Activated T-cell treated with anti-CD3 and anti-CD28 coated beads for 1 hour (primary cell): ENCODE data around the gene WDR48.

Experiments
- DNase-seq: peaks from one replicate; pipeline ENCODE4 v3.0.0-alpha.2; 2020; ENCODE audit warnings: low read depth

Gene WDR48

DNA sequence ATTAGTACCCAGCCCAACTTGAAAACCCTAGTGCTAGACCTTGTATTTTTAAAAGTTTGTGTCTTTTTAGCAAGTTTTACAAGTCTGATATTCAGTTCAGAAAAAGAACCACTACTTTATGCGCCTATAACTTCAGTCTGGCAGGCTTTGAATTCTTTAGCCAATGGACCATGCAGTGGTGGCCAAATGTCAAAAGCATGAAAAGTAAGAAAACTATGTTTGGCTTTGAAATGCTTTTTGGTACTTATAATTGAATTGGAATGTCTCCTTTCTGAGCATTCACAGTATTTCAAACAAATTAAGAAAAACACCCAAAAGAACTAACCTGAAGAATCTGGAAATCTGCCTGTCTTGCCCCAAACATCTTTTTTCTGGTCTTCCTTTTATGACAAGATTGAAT is 12.8 kb downstream of the WDR48 start:
- no peak for DNase-seq

GRCh38 chr3:39065197-39065596 is 13.4 kb downstream of the WDR48 start:
- DNase-seq = no peak

GRCh38 chr3:39067286-39067685 is 15.5 kb downstream of the WDR48 start:
- DNase-seq = no peak

DNA sequence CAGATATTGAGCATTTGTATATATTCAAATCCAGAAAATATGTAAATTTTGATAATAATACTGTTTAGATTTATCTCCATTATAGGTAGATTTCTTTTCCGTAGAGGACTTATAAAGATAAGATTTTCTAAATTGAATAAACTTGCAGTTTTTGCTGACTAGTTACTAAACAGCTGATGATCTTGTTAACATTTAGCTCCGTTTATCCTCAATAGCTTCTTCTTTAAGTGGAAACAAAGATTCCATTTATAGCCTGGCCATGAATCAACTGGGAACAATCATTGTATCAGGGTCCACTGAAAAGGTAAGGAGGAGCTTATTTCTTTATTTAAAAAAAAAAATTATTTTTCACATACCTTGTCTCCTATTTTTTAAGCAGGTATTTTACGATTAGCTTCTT is 16.7 kb downstream of the WDR48 start:
- DNase-seq = no peak

DNA sequence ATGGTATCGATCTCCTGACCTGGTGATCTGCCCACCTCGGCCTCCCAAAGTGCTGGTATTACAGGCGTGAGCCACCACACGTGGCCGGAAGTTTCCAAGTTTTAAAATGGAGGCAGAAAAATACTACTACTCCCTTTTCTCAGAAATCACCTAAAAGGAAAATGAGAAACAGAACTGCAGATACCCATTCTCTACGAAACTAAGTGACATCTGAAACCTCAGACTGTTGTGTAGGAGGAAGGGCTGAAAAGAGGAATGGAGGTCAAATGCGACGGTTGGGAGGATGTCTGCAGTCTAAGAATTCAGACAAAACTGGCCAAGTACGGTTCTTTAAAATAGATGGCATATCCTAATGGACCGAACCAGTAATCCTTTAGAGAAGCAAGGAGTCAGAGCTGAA is 24.1 kb downstream of the WDR48 start:
- DNase-seq = no peak

GRCh38 chr3:39079530-39079929 is 27.7 kb downstream of the WDR48 start:
- DNase-seq = no peak

GRCh38 chr3:39080026-39080425 is 28.2 kb downstream of the WDR48 start:
- DNase-seq = no peak

- DNase-seq = no peak
Measured at GRCh38 chr3:39082666-39083313, 31.0 kb downstream of the WDR48 start.

DNA sequence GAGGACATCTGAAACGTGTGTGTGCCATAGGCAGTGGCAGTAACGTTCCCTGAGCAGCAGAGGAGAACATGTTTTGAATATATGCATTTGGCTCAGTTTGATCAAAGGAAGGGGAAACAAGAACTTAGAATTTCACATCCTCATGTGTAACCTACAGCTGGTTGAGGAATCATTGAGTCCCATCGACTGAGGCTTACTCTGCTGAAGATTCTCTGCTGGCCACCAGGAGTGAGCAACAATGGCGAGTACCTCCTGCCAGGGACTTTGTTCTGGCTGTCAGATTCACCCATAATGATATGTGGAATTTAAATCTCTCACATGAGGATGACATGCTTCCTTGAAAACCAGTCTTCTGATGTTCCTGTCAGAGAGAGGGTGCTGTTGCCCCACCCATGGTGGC is 34.3 kb downstream of the WDR48 start:
- DNase-seq = no peak

GRCh38 chr3:39088456-39088855 is 36.6 kb downstream of the WDR48 start:
- no peak for DNase-seq

GRCh38 chr3:39088889-39089288 is 37.1 kb downstream of the WDR48 start:
- no peak for DNase-seq

DNA sequence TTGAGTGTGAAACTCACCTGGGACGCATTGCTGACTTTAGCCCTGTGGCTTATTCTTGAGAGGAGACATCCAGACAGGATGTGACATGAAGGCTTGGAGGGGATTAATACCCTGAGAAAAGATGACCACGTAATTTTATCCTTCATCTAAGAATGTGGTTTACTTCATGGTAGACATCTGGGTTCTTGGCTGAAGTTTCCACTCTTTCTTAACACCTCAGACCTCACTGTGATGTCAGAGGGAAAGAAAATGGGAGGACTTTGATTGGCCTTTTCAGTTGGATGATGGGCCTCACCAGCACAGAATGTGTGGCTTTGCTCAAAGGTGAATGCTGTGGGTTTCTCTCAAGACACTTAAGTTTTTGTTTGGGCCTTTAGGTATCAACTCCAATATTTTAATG is 39.1 kb downstream of the WDR48 start:
- DNase-seq = no peak

- no peak for DNase-seq
Measured at GRCh38 chr3:39094851-39095677, 43.2 kb downstream of the WDR48 start.

GRCh38 chr3:39095778-39096177 is 44.0 kb downstream of the WDR48 start:
- no peak for DNase-seq

- DNase-seq = no peak
Measured at GRCh38 chr3:39096775-39097174, 45.0 kb downstream of the WDR48 start.

DNA sequence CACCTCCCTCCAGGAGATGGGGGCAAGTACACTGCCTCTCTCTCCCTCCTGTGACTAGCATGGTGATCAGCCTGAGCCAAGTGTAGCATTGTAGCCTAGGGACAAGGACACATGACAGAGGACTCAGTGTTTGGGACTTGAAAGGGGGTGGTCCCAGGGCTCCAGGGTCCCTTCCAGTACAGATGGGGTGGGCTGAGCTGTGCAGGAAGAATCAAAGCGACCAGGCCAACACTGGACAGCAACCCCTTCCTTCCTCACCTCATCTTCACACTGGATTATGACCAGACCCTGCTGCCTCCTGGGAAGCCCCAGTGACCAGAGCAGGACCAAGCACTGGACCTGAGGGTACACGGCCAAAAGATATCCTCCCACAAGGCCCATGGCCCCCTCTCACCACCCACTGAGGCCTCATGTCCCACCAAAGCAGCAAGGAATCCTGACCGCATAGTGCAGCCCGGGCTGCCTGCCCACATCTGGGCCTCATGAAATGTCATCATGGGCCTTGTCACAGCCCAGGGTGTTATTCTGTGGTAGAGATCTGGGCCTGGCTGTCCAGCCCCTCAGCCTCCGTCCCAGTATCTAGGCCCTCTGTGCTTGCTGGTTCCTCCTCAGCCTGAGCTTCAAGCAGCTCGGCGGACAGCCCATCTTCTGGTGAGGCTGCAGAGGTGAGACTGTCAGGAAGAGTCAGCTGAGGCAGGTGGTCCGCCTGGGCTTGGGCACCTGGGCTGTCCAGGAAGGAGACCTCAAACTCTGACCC is 46.1 kb downstream of the WDR48 start:
- no peak for DNase-seq

- no peak for DNase-seq
Measured at GRCh38 chr3:39098473-39099000, 46.7 kb downstream of the WDR48 start.

GRCh38 chr3:39099242-39099641 is 47.4 kb downstream of the WDR48 start:
- no peak for DNase-seq

GRCh38 chr3:39099738-39100499 is 48.1 kb downstream of the WDR48 start:
- no peak for DNase-seq

GRCh38 chr3:39100500-39100886 is 48.7 kb downstream of the WDR48 start:
- DNase-seq = no peak

- DNase-seq = peak; percentile 38
Measured at GRCh38 chr3:39101022-39101689, 49.3 kb downstream of the WDR48 start.
